ENCODE results near the gene FAM200B. TPM values are rescaled to one million over a fixed set of nuclear protein-coding genes. Genes with fewer than 3 reads are reported as not detected.

The FAM200B gene
- total RNA-seq, 1 donor from 2014 or later = 29.3 TPM

DNA sequence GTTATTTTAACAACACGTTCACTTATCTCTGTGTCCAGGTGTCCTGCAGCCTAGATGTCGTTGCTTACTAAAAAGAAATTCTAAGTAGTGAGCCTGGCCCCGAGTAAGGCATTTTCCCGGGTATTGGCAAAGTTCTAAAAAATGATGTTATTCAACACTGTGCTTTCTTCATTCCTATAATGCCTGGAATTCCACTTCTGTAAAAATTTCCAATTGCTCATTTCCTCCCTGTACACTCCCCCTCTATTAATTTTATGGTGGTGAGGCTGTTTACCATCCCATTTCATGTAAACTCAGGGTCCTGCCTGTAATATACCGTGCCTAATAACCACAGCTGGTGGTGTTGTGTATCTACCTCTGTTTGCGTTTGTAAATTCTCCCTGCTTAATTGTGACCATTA lies 35.5 kb downstream of the FAM200B start:
- Histone ChIP-seq H3K27ac (no peak overlapping the region), H3K9me3 (no peaks in the 10 kb centered on the region), H3K4me3 (no peak overlapping the region), H3K36me3 (no peaks in the 10 kb centered on the region), H3K4me1 (peaks cover 10% of the 10 kb centered on the region), H3K27me3 (no peaks in the 10 kb centered on the region)
- ATAC-seq = no peak
- TF ChIP-seq, protein P1, sequence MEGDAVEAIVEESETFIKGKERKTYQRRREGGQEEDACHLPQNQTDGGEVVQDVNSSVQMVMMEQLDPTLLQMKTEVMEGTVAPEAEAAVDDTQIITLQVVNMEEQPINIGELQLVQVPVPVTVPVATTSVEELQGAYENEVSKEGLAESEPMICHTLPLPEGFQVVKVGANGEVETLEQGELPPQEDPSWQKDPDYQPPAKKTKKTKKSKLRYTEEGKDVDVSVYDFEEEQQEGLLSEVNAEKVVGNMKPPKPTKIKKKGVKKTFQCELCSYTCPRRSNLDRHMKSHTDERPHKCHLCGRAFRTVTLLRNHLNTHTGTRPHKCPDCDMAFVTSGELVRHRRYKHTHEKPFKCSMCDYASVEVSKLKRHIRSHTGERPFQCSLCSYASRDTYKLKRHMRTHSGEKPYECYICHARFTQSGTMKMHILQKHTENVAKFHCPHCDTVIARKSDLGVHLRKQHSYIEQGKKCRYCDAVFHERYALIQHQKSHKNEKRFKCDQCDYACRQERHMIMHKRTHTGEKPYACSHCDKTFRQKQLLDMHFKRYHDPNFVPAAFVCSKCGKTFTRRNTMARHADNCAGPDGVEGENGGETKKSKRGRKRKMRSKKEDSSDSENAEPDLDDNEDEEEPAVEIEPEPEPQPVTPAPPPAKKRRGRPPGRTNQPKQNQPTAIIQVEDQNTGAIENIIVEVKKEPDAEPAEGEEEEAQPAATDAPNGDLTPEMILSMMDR (IDR thresholded peaks at IDR 0.05) = no peak
- intact Hi-C loops (cut with DNase I) = no loop called here
- DNase-seq = no peak

DNA sequence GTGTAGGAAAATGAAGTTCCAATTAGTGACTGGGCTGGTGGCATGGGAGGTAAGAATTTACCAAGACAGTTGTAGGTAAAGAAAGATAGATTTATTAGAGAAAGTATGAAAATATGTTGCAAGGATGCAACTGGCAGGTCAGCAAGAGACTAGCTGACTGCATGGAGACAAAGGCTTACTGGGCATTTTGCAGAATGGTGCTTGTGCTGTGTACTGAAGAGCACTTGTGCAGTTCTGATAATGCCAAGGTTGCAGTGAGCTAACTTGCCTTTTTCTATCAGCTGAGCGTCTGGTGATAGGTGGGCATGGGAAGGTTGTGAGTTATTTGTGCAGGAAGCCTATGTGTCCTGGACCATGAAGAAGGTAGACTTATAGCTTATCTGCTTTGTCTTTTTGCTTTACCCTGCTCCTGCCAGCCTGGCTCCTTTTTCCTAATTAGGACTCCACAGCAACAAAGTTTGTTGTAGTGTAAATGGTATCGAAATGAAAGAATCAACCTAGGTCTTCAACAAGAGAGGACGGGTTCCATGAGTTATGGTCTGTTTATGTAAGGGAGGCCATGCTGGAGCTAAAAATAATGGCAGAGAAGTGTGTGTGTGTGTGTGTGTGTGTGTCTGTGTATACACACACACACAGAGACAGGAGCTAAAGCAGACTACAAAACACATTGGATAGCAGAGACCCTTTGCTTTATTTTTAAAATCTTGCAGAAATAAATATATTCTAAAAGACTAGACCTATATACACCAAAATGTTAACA lies 36.2 kb downstream of the FAM200B start:
- Histone ChIP-seq H3K27me3 (no peaks in the 10 kb centered on the region), H3K36me3 (no peaks in the 10 kb centered on the region), H3K27ac (no peak overlapping the region), H3K4me1 (peaks cover 10% of the 10 kb centered on the region), H3K9me3 (no peaks in the 10 kb centered on the region), H3K4me3 (no peak overlapping the region)
- ATAC-seq (peak; percentile 69), DNase-seq (no peak)
- intact Hi-C loops (cut with DNase I) = no loop called here
- TF ChIP-seq, protein P1 (IDR thresholded peaks at IDR 0.05) = no peak

DNA sequence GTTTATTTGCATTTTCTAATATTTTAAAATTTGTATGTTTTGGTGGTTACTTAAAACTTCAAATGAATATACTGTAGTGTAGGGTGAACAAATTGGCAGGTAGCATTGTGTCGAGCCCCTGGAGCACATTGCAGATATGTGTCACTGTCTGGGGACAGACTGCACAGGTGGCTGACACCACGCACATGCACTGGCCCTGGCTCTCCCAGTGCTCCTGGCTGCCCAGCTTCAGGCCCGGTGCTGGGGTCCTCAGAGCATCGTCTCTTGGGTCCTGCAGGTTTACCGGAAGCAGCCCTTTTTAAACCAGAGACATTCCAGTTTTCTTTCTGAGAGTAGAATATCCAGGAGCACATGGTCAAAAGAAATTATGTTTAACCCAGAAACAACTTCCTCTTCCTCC lies 36.8 kb downstream of the FAM200B start:
- H3K4me1 ChIP-seq = peaks cover 10% of the 10 kb centered on the region
- H3K27me3 ChIP-seq = no peaks in the 10 kb centered on the region
- no peaks in the 10 kb centered on the region for H3K36me3 ChIP-seq
- ATAC-seq (no peak), DNase-seq (no peak)
- TF ChIP-seq, protein P1 (IDR thresholded peaks at IDR 0.05) = no peak
- no peak overlapping the region for H3K4me3 ChIP-seq
- intact Hi-C loops (cut with DNase I) = no loop called here
- H3K9me3 ChIP-seq = no peaks in the 10 kb centered on the region
- no peak overlapping the region for H3K27ac ChIP-seq

DNA sequence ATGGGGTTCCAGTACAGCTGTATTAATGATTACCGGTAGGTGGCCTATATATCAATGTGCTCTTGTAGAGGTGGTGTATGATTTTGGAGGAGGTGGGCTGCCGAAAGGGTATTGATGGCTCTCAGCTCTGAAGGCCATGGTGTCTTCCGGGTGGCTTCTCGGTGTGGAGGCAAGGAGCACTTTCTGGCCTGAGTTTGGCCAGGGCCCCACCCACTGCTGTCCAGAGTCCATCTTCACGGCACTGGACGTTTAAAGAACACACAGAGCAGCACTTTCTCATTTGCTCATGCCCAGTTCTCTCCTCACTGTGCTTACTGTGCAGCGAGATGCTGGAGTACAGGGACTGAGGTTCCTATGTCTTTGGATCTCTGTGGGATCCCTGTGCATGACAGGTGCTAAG lies 37.3 kb downstream of the FAM200B start:
- DNase-seq (no peak), ATAC-seq (no peak)
- Histone ChIP-seq H3K4me3 (no peak overlapping the region), H3K9me3 (no peaks in the 10 kb centered on the region), H3K27ac (no peak overlapping the region), H3K27me3 (no peaks in the 10 kb centered on the region), H3K4me1 (peaks cover 10% of the 10 kb centered on the region), H3K36me3 (no peaks in the 10 kb centered on the region)
- intact Hi-C loops (cut with DNase I) = no loop called here
- TF ChIP-seq, protein P1 (IDR thresholded peaks at IDR 0.05) = no peak

DNA sequence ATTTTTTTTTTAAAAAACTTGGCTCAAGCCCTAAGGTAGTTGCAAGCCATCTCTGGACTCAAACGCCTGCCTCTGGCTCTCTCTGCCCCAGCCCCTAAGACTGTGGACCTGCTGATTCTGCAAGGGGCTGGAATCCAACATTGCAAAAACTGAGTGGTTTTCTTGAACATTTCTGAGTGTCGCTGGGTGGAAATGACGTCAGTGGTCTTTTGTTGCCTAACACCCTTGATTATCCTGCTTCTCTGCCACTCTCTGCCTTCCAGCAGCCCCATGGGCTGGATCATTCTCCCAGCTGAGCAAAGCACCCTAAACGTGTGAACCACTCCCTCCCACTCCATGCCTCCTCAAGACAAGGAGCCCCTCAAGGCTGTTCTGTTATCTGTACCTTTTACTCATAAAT lies 37.9 kb downstream of the FAM200B start:
- no peak for DNase-seq
- Histone ChIP-seq H3K36me3 (no peaks in the 10 kb centered on the region), H3K27ac (no peak overlapping the region), H3K27me3 (no peaks in the 10 kb centered on the region), H3K9me3 (no peaks in the 10 kb centered on the region), H3K4me1 (peaks cover 10% of the 10 kb centered on the region), H3K4me3 (no peak overlapping the region)
- ATAC-seq = peak; percentile 73
- intact Hi-C loops (cut with DNase I) = no loop called here
- TF ChIP-seq, protein P1 (IDR thresholded peaks at IDR 0.05) = no peak
